Subcutaneous abdominal adipose tissue (tissue), 5 donors: Measurements from ENCODE around the gene NCKAP5.

ENCODE experiments used
- H3K27ac ChIP-seq: one replicate; pipeline ENCODE4 v1.7.0; 2013; ENCODE audit warnings: low read depth, mild to moderate bottlenecking, inconsistent platforms, low read length, moderate library complexity
- H3K27me3 ChIP-seq, 5 donors: one replicate each; pipeline ENCODE4 v1.7.0; 2013; ENCODE audit warnings: low read length in 5 of 5, inconsistent platforms in 1 of 5; ENCODE audit not compliant: control insufficient read depth in 5 of 5, insufficient read depth in 4 of 5
- H3K36me3 ChIP-seq, 5 donors: one replicate each; pipeline ENCODE4 v1.7.0; 2013; ENCODE audit warnings: low read length in 5 of 5; ENCODE audit not compliant: control insufficient read depth in 5 of 5, insufficient read depth in 5 of 5
- H3K4me1 ChIP-seq, 5 donors: one replicate each; pipeline ENCODE4 v1.7.0; 2013; ENCODE audit warnings: low read length in 5 of 5, mild to moderate bottlenecking in 3 of 5, moderate library complexity in 1 of 5; ENCODE audit not compliant: control insufficient read depth in 5 of 5, insufficient read depth in 5 of 5
- H3K4me3 ChIP-seq, 5 donors: one replicate each; pipeline ENCODE4 v1.7.0; 2013; ENCODE audit warnings: low read length in 5 of 5, low read depth in 1 of 5
- H3K9ac ChIP-seq, 5 donors: one replicate each; pipeline ENCODE4 v1.7.0; 2013; ENCODE audit warnings: low read length in 5 of 5, mild to moderate bottlenecking in 4 of 5, moderate library complexity in 3 of 5
- H3K9me3 ChIP-seq, 5 donors: one replicate each; pipeline ENCODE4 v1.7.0; 2013; ENCODE audit warnings: low read length in 5 of 5; ENCODE audit not compliant: control insufficient read depth in 5 of 5
- donor health status: healthy.
- donor health status: healthy.
- donor health status: healthy.
- donor health status: healthy.
- donor health status: healthy.

The NCKAP5 gene

GRCh38 chr2:133092571-133092970, 475.7 kb downstream of the NCKAP5 start:
- Histone ChIP-seq H3K4me3 (no peak overlapping the region), H3K9ac (no peak overlapping the region), H3K9me3 (no peaks in the 10 kb centered on the region), H3K36me3 (no peaks in the 10 kb centered on the region), H3K4me1 (no peaks in the 10 kb centered on the region), H3K27ac (no peak overlapping the region), H3K27me3 (no peaks in the 10 kb centered on the region)

- H3K36me3 ChIP-seq = no peaks in the 10 kb centered on the region
- no peak overlapping the region for H3K4me3 ChIP-seq
- no peaks in the 10 kb centered on the region for H3K4me1 ChIP-seq
- H3K27ac ChIP-seq = no peak overlapping the region
- no peaks in the 10 kb centered on the region for H3K9me3 ChIP-seq
- H3K9ac ChIP-seq = no peak overlapping the region
- no peaks in the 10 kb centered on the region for H3K27me3 ChIP-seq
Observed at GRCh38 chr2:133090358-133090757, 477.9 kb downstream of the NCKAP5 start.

GRCh38 chr2:133086176-133086575, 482.1 kb downstream of the NCKAP5 start:
- no peak overlapping the region for H3K9ac ChIP-seq
- no peaks in the 10 kb centered on the region for H3K27me3 ChIP-seq
- no peak overlapping the region for H3K27ac ChIP-seq
- H3K4me1 ChIP-seq = no peaks in the 10 kb centered on the region
- H3K4me3 ChIP-seq = no peak overlapping the region
- no peaks in the 10 kb centered on the region for H3K36me3 ChIP-seq
- no peaks in the 10 kb centered on the region for H3K9me3 ChIP-seq

- Histone ChIP-seq H3K27ac (no peak overlapping the region), H3K4me3 (no peak overlapping the region), H3K9ac (no peak overlapping the region), H3K36me3 (no peaks in the 10 kb centered on the region), H3K27me3 (no peaks in the 10 kb centered on the region), H3K9me3 (no peaks in the 10 kb centered on the region), H3K4me1 (no peaks in the 10 kb centered on the region)
Observed at GRCh38 chr2:133085646-133086045, 482.6 kb downstream of the NCKAP5 start.

- Histone ChIP-seq H3K4me3 (no peak overlapping the region), H3K9ac (no peak overlapping the region), H3K27ac (no peak overlapping the region), H3K27me3 (no peaks in the 10 kb centered on the region), H3K9me3 (no peaks in the 10 kb centered on the region), H3K36me3 (no peaks in the 10 kb centered on the region), H3K4me1 (peaks cover 0 to 4% (median 0%) of the 10 kb centered on the region in 5 donors)
Observed at GRCh38 chr2:133082034-133082433, 486.2 kb downstream of the NCKAP5 start.

GRCh38 chr2:133080822-133081221, 487.4 kb downstream of the NCKAP5 start:
- no peak overlapping the region for H3K9ac ChIP-seq
- H3K36me3 ChIP-seq = no peaks in the 10 kb centered on the region
- peaks cover 0 to 4% (median 0%) of the 10 kb centered on the region in 5 donors for H3K4me1 ChIP-seq
- no peak overlapping the region for H3K27ac ChIP-seq
- H3K9me3 ChIP-seq = no peaks in the 10 kb centered on the region
- H3K27me3 ChIP-seq = no peaks in the 10 kb centered on the region
- no peak overlapping the region for H3K4me3 ChIP-seq

GRCh38 chr2:133078667-133079411, 489.4 kb downstream of the NCKAP5 start:
- Histone ChIP-seq H3K27me3 (no peaks in the 10 kb centered on the region), H3K36me3 (no peaks in the 10 kb centered on the region)

GRCh38 chr2:133077269-133077822, 490.9 kb downstream of the NCKAP5 start:
- Histone ChIP-seq H3K9ac (no peak overlapping the region), H3K27ac (no peak overlapping the region), H3K4me3 (no peak overlapping the region), H3K27me3 (no peaks in the 10 kb centered on the region), H3K36me3 (no peaks in the 10 kb centered on the region), H3K9me3 (no peaks in the 10 kb centered on the region), H3K4me1 (peaks cover 0 to 4% (median 0%) of the 10 kb centered on the region in 5 donors)

More at GRCh38 chr2:133078667-133079411, 489.4 kb downstream of the NCKAP5 start:
- no peak overlapping the region for H3K27ac ChIP-seq
- no peaks in the 10 kb centered on the region for H3K9me3 ChIP-seq
- H3K4me3 ChIP-seq = no peak overlapping the region
- H3K9ac ChIP-seq = no peak overlapping the region
- peaks cover 0 to 4% (median 0%) of the 10 kb centered on the region in 5 donors for H3K4me1 ChIP-seq

GRCh38 chr2:133072837-133073694, 495.2 kb downstream of the NCKAP5 start:
- Histone ChIP-seq H3K36me3 (no peaks in the 10 kb centered on the region), H3K27me3 (no peaks in the 10 kb centered on the region), H3K9me3 (no peaks in the 10 kb centered on the region), H3K4me3 (no peak overlapping the region), H3K27ac (no peak overlapping the region), H3K9ac (no peak overlapping the region), H3K4me1 (peaks cover 0 to 4% (median 0%) of the 10 kb centered on the region in 5 donors)

- Histone ChIP-seq H3K4me3 (no peak overlapping the region), H3K27ac (no peak overlapping the region), H3K9ac (no peak overlapping the region), H3K36me3 (no peaks in the 10 kb centered on the region), H3K4me1 (no peaks in the 10 kb centered on the region), H3K27me3 (no peaks in the 10 kb centered on the region), H3K9me3 (no peaks in the 10 kb centered on the region)
Observed at GRCh38 chr2:133063775-133064174, 504.5 kb downstream of the NCKAP5 start.
